HEK293 (cell line): ENCODE results near the gene LRBA.

Experiments used
- CTCF ChIA-PET: fragments of 350-600 bp; formaldehyde crosslinking; extraction: SDS; loops from one replicate; lab custom pipeline; 2021; ENCODE audit warnings: antibody characterized with exemption; lab: Yijun Ruan, JAX
- POLR2A ChIA-PET: fragments of 300-600 bp; formaldehyde crosslinking; extraction: SDS; loops from one replicate; lab custom pipeline; 2020; ENCODE audit warnings: antibody characterized with exemption, inconsistent platforms; lab: Yijun Ruan, JAX
- H3K27ac ChIP-seq: fragments of 200-500 bp; sonication (Bioruptor generic); 2 replicates; pipeline ENCODE4 v1.5.1; 2014; ENCODE audit warnings: low read depth, low read length, control low read depth, inconsistent platforms; ENCODE audit errors: extremely low read depth
- H3K36me3 ChIP-seq, 2 experiments: fragments of 200-500 bp in 1 of 2; sonication (Bioruptor generic) in 1 of 2; 1 replicate in 1 of 2; 2 replicates in 1 of 2; pipeline ENCODE4 v1.5.1; 2014 to 2017; ENCODE audit warnings: inconsistent platforms in 2 of 2, low read length in 2 of 2; ENCODE audit not compliant: control insufficient read depth in 2 of 2, insufficient read depth in 1 of 2
- H3K4me1 ChIP-seq: fragments of 200-500 bp; sonication (Bioruptor generic); 2 replicates; pipeline ENCODE4 v1.5.1; 2014; ENCODE audit warnings: mild to moderate bottlenecking, low read length, inconsistent platforms; ENCODE audit not compliant: control insufficient read depth, insufficient read depth
- H3K4me3 ChIP-seq: 2 replicates; pipeline ENCODE4 v1.5.1; 2011; ENCODE audit warnings: low read depth, mild to moderate bottlenecking, control low read depth, low read length, moderate library complexity
- H3K9me3 ChIP-seq: fragments of 200-500 bp; sonication (Bioruptor generic); 2 replicates; pipeline ENCODE4 v1.5.1; 2014; ENCODE audit warnings: low read depth, low read length, inconsistent platforms; ENCODE audit not compliant: control insufficient read depth, insufficient read depth
- BCL11A ChIP-seq: fragments of 450-650 bp; formaldehyde crosslinking; IDR thresholded peaks from 2 replicates; pipeline ENCODE4 v1.5.1; 2016; ENCODE audit warnings: low read depth, missing biosample characterization, missing genetic modification characterization
- KLF9 ChIP-seq: fragments of 450-650 bp; formaldehyde crosslinking; IDR thresholded peaks from 2 replicates; pipeline ENCODE4 v1.5.1; 2016; ENCODE audit warnings: missing biosample characterization, missing genetic modification characterization, low read depth
- PATZ1 ChIP-seq: fragments of 450-650 bp; formaldehyde crosslinking; IDR thresholded peaks from 2 replicates; pipeline ENCODE4 v1.5.1; 2016; ENCODE audit warnings: missing biosample characterization, missing genetic modification characterization
- PRDM2 ChIP-seq: fragments of 450-650 bp; formaldehyde crosslinking; IDR thresholded peaks from 2 replicates; pipeline ENCODE4 v1.5.1; 2016; ENCODE audit warnings: missing biosample characterization, missing genetic modification characterization, borderline replicate concordance
- REPIN1 ChIP-seq: fragments of 450-650 bp; formaldehyde crosslinking; IDR thresholded peaks from 2 replicates; pipeline ENCODE4 v1.5.1; 2017; ENCODE audit warnings: missing biosample characterization, missing genetic modification characterization, low read depth
- ZNF18 ChIP-seq: fragments of 450-650 bp; formaldehyde crosslinking; IDR thresholded peaks from 2 replicates; pipeline ENCODE4 v1.5.1; 2016; ENCODE audit warnings: missing biosample characterization, missing genetic modification characterization
- ZNF354C ChIP-seq: fragments of 450-650 bp; formaldehyde crosslinking; IDR thresholded peaks from 2 replicates; pipeline ENCODE4 v1.5.1; 2016; ENCODE audit warnings: missing biosample characterization, missing genetic modification characterization, low read depth, borderline replicate concordance
- ZNF366 ChIP-seq: fragments of 450-650 bp; formaldehyde crosslinking; conservative IDR thresholded peaks from 2 replicates; pipeline ENCODE4 v1.5.1; 2016; ENCODE audit warnings: missing biosample characterization, missing genetic modification characterization
- ZNF530 ChIP-seq: fragments of 450-650 bp; formaldehyde crosslinking; IDR thresholded peaks from 2 replicates; pipeline ENCODE4 v1.5.1; 2016; ENCODE audit warnings: low read depth, missing biosample characterization, missing genetic modification characterization
- ZNF558 ChIP-seq: fragments of 450-650 bp; formaldehyde crosslinking; IDR thresholded peaks from 2 replicates; pipeline ENCODE4 v1.5.1; 2016; ENCODE audit warnings: missing biosample characterization, missing genetic modification characterization
- ZNF624 ChIP-seq: fragments of 450-650 bp; formaldehyde crosslinking; IDR thresholded peaks from 2 replicates; pipeline ENCODE4 v1.5.1; 2017; ENCODE audit warnings: missing biosample characterization, missing genetic modification characterization

LRBA gene

GRCh38 chr4:150713251-150713650, 301.8 kb downstream of the LRBA start (continued):
- TF ChIP-seq PRDM2 (tag by site-specific recombination) (no peak), ZNF18 (no peak), BCL11A (tag by site-specific recombination) (no peak)
- TF ChIP-seq, all 188 proteins: peak for 0

GRCh38 chr4:150710770-150711375, 304.2 kb downstream of the LRBA start:
- H3K36me3 ChIP-seq: no peaks in the 10 kb centered on the region
- H3K27ac ChIP-seq: no peak overlapping the region
- TF ChIP-seq ZNF354C (no peak), REPIN1 (tag by site-specific recombination) (no peak), PATZ1 (tag by site-specific recombination) (no peak), KLF9 (tag by site-specific recombination) (no peak), ZNF624 (tag by site-specific recombination) (no peak)
- H3K4me3 ChIP-seq: no peak overlapping the region
- CTCF ChIA-PET: interaction anchor here (0.8 kb wide), 1 partner anchor 104 kb away, joined by 3 read pairs; no protein-coding TSS in a partner anchor
- POLR2A ChIA-PET: interaction anchor here (0.7 kb wide), 1 partner anchor 33 kb away, joined by 3 read pairs; no protein-coding TSS in a partner anchor
- peaks cover 4% of the 10 kb centered on the region for H3K4me1 ChIP-seq
- no peaks in the 10 kb centered on the region for H3K9me3 ChIP-seq

- H3K36me3 ChIP-seq: no peaks in the 10 kb centered on the region
- TF ChIP-seq ZNF530 (tag by site-specific recombination) (no peak), ZNF366 (tag by site-specific recombination) (no peak), ZNF558 (tag by site-specific recombination) (no peak)
- CTCF ChIA-PET: no interaction called here
- H3K9me3 ChIP-seq: no peaks in the 10 kb centered on the region
- H3K27ac ChIP-seq: no peak overlapping the region
- no peaks in the 10 kb centered on the region for H3K4me1 ChIP-seq
- no peak overlapping the region for H3K4me3 ChIP-seq
- POLR2A ChIA-PET: no interaction called here
Measured at GRCh38 chr4:150708004-150708403, 307.1 kb downstream of the LRBA start.
